ENCODE measurements around the gene C1QTNF4. TPM values are rescaled to one million over a fixed set of nuclear protein-coding genes. Genes with fewer than 3 reads are reported as not detected.
A peak's percentile ranks its signal among the peaks of the same experiment; 100 is the strongest.

C1QTNF4 gene
- total and polyA plus RNA-seq, 2 of the 13 experiments (the other 11 are each of a cell fraction or from before 2014, with no cell fraction given) = not detected

DNA sequence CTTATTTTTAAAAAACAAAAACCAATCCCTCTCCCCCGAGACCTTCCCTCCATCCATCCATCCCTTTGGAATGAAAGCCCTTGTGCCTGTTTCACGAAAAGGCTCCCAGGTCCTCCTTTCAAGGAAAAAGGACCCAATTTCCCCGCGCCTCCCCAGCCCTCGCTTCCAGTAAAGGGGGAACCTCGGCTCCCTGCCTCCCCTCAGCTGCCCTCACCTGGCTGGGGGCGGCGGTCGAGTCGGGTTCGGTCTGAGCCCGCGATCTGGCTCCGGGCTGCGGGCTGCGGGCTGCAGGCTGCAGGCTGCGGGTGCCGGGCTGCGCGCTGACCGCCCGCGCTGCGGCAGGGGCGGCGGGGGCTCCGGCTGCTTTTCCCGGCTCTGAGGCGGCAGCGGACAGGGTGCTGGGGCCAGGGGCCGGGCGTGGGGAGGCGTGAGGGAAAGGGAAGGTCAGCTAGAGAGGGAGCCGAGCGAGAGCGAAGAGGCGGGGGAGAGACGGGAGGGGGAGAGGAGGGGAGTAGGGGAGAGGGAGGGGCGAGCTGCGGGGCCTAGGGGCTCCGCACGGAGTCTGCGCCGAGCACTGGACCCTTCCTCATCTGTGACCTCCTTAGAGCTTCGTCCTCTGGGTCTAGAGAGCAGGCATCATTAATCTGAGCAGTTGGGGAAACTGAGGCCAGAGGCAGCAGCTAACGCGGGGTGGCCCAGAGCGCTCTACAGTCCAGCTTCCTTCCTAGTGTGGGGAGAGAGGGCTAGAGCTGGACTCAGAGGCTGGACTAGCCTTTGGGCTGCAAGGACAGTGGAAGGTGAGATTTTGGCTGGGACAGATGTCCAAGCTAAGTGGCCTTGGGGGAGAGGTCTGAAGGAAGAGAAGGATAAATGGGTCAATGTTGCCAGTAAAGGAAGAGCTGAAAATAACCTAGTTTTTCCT, at the start of gene C1QTNF4 (continued):
- TF ChIP-seq SRSF4 (IDR thresholded peaks at IDR 0.05; ENCODE audit: low read depth, low read length, poor library complexity, severe bottlenecking) = no peak

DNA sequence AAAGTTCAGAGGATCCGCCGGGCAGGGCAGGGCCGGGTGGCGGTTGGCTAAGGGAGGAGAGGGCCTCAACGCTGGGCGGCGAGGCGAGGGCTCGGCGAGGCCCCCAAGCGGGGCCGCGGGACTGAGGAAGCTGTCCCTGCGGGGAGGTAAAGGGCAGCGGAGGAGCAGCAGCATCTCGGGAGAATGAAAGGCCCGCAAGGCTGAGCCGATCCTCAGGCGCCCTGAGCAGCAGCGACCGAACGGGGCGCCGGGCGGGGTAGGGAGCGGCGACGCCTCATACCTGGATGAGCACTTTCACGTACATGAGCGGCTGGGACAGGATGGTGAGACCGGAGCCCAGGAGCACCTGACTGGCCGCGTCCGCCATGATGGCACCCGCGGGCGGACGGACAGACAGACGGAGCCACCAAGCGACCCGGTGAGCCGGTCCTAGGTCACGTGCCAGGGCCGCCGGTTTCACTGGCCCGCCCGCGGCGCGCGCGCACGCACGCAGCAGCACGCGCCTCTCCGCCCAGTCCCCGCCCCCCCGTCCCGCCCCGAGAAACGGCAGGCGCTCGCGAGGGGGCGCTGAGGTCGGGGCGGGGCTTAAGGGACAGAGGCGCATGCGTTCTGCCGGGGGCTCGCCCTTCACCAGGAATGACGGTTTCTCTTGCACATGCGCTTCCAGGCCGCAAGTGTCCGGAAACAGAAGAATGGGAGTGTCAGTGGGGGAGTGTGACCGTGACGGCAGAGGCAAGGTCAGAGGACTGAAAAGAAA, 48.1 kb upstream of the C1QTNF4 start, which contains the start of gene MTCH2:
TSS of gene MTCH2 (minus strand) at position 461 of the 757 bp plus-strand sequence. CDS start at position 367, 94 bp downstream.
- CTCF ChIA-PET (ENCODE audit: low intra/inter-chr PET ratio, low total read pairs) = no interaction called here
- H2AFZ ChIP-seq (ENCODE audit: low read length) = peak within 1 kb of the TSS; percentile 93
- in situ Hi-C loops (cut with HindIII; ENCODE audit: extremely low pct_ligation_motif_present, low pct_unique_long_range_greater_than_20kb) = loop anchor here (10.0 kb wide), 1 partner anchor 83 kb away; no protein-coding TSS in a partner anchor
- intact Hi-C loops (cut with micrococcal nuclease; ENCODE audit: unreplicated experiment) = loop anchor here (1.0 kb wide), 1 partner anchor 82 kb away; no protein-coding TSS in a partner anchor
- BruUV-seq (replicated peaks) = no TSS peak
- H3K9me3 ChIP-seq (ENCODE audit: low read length) = no peaks in the 10 kb centered on the region
- peaks cover under 1 to 18% of the 10 kb centered on the region in 2 experiments; a peak in 3 of 5 replicates for H3K36me3 ChIP-seq (replicated peaks in 1 of 2; ENCODE audit: control insufficient read depth in 1 of 2, insufficient read depth in 2 of 2, low read length in 2 of 2)
- FAIRE-seq = peak; percentile 74
- peak; percentile 95 for DNase-seq (ENCODE audit: low spot score)
- ATAC-seq = peak; percentile 90
- no peaks in the 10 kb centered on the region; the same call in 1 of the 2 replicates for H4K20me1 ChIP-seq (ENCODE audit: insufficient read depth, low read length)
- H3K79me2 ChIP-seq (ENCODE audit: insufficient read depth, low read length) = peaks cover 34% of the 10 kb centered on the region
- POLR2A ChIA-PET = interaction anchor here (0.8 to 1.7 kb wide), 2 partner anchors 82 to 89 kb away, joined by 3 to 6 read pairs; partner anchors contain the start of gene CELF1
- H3K27ac ChIP-seq (ENCODE audit: extremely low read length, insufficient read depth, low read length) = peak within 1 kb of the TSS; percentile 98
- H3K4me3 ChIP-seq (replicated peaks in 1 of 3; ENCODE audit: insufficient read depth in 1 of 3, low read depth in 2 of 3, low read length in 3 of 3) = peak within 1 kb of the TSS; percentile 87 to 94 (median 93)
- no peaks in the 10 kb centered on the region; a peak in 1 of 5 replicates for H3K27me3 ChIP-seq (ENCODE audit: control insufficient read depth in 1 of 2, insufficient read depth in 2 of 2, low read length in 2 of 2)
- H3K9ac ChIP-seq (ENCODE audit: insufficient read depth, low read depth, low read length) = peak within 1 kb of the TSS; percentile 97
- H3K4me1 ChIP-seq (ENCODE audit: insufficient read depth, low read length) = peaks cover 33% of the 10 kb centered on the region
- under 1% methylated on average over 24 of the region's 78 CpGs for WGBS (ENCODE audit: low lambda C conversion rate)
- H3K4me2 ChIP-seq (ENCODE audit: low read depth, low read length) = peak within 1 kb of the TSS; percentile 95
- TF ChIP-seq, protein P1, sequence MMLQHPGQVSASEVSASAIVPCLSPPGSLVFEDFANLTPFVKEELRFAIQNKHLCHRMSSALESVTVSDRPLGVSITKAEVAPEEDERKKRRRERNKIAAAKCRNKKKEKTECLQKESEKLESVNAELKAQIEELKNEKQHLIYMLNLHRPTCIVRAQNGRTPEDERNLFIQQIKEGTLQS (CRISPR knock-in tag; IDR thresholded peaks at IDR 0.05) = peak; percentile 33; the same call in 1 of the 2 replicates
- peak; percentile 94; the same call in 1 of the 2 replicates for TF ChIP-seq NKX3-1 (CRISPR knock-in tag; IDR thresholded peaks at IDR 0.05)
- peak; percentile 70 for TF ChIP-seq ZNF768 (CRISPR knock-in tag; IDR thresholded peaks at IDR 0.05)
- peak; percentile 46; the same call in 1 of the 2 replicates for TF ChIP-seq SIN3A (IDR thresholded peaks at IDR 0.05; ENCODE audit: borderline replicate concordance, low read depth, low read length)
- TF ChIP-seq ZNF776 (CRISPR knock-in tag; IDR thresholded peaks at IDR 0.05) = peak; percentile 97; the same call in 1 of the 2 replicates
- TF ChIP-seq, protein P2, sequence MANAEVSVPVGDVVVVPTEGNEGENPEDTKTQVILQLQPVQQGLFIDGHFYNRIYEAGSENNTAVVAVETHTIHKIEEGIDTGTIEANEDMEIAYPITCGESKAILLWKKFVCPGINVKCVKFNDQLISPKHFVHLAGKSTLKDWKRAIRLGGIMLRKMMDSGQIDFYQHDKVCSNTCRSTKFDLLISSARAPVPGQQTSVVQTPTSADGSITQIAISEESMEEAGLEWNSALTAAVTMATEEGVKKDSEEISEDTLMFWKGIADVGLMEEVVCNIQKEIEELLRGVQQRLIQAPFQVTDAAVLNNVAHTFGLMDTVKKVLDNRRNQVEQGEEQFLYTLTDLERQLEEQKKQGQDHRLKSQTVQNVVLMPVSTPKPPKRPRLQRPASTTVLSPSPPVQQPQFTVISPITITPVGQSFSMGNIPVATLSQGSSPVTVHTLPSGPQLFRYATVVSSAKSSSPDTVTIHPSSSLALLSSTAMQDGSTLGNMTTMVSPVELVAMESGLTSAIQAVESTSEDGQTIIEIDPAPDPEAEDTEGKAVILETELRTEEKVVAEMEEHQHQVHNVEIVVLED (CRISPR knock-in tag; IDR thresholded peaks at IDR 0.05; ENCODE audit: borderline replicate concordance) = peak; percentile 93
- TF ChIP-seq ZNF878 (CRISPR knock-in tag; IDR thresholded peaks at IDR 0.05) = peak; percentile 73
- no peak for TF ChIP-seq ZNF549 (CRISPR knock-in tag; IDR thresholded peaks at IDR 0.05)
- TF ChIP-seq FOXM1 (CRISPR knock-in tag; IDR thresholded peaks at IDR 0.05) = no peak
- peak; percentile 76 for TF ChIP-seq ELF1 (CRISPR knock-in tag; IDR thresholded peaks at IDR 0.05)
- TF ChIP-seq, protein P3, sequence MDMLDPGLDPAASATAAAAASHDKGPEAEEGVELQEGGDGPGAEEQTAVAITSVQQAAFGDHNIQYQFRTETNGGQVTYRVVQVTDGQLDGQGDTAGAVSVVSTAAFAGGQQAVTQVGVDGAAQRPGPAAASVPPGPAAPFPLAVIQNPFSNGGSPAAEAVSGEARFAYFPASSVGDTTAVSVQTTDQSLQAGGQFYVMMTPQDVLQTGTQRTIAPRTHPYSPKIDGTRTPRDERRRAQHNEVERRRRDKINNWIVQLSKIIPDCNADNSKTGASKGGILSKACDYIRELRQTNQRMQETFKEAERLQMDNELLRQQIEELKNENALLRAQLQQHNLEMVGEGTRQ (IDR thresholded peaks at IDR 0.05; ENCODE audit: low read depth, low read length) = peak; percentile 82
- TF ChIP-seq, protein P3 (CRISPR knock-in tag; IDR thresholded peaks at IDR 0.05; ENCODE audit: borderline replicate concordance) = peak; percentile 81; the same call in 1 of the 2 replicates
- 0 out of 2 replicates have a peak, but pooled peaks have one; percentile 15 for TF ChIP-seq FOSL2 (CRISPR knock-in tag; IDR thresholded peaks at IDR 0.05)
- TF ChIP-seq ZSCAN29 (CRISPR knock-in tag; conservative IDR thresholded peaks at IDR 0.05) = no peak
- peak; percentile 62; the same call in 1 of the 2 replicates for TF ChIP-seq ARID2 (CRISPR knock-in tag; IDR thresholded peaks at IDR 0.05; ENCODE audit: borderline replicate concordance)
